Right renal pelvis (tissue), 4 donors: Measurements from ENCODE around the gene PDX1. TPM values are rescaled to one million over a fixed set of nuclear protein-coding genes. Genes with fewer than 3 reads are reported as not detected.
"Not testable (repeated sequence)": the region's sequence is repeated elsewhere in the genome, so short reads cannot be mapped to it uniquely, and the experiment has no call there.

Experiments
- DNase-seq, 4 donors: peaks; one replicate each; pipeline ENCODE4 v3.0.0-alpha.2; 2013; ENCODE audit warnings: low read depth in 4 of 4, low spot score in 3 of 4, missing footprints in 1 of 4
- polyA plus RNA-seq, 4 donors: library from polyadenylated mRNA; unstranded; fragments of 120-200 nt; gene quantifications; one replicate each; pipeline ENCODE4 v1.2.1, GENCODE V29; 2013; ENCODE audit not compliant: insufficient read length in 4 of 4

Gene PDX1
- polyA plus RNA-seq, 4 donors, result not detected

DNA sequence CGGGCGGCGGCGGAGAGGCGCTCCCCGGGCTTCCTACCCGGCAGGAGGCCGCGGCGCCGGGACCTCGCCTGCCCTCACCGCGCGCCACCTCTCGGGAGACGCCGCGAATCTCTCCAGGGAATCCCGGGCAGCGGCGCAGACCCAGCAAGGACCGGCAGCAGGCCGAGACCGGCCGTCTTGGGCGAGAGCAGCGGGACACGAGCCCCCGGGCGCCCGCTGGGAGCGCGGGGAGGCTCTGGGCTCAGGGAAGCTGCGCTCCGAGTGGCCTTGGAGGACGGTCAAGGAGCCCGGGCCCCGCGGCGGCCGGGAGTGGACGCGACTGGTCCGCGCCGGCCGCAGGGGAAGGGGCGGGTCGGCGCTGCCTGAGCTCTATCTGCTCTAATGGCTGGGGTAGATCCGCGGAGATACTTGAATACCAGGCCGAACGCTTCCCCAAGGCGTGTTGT lies 34.6 kb downstream of the PDX1 start:
- DNase-seq, result no peak

DNA sequence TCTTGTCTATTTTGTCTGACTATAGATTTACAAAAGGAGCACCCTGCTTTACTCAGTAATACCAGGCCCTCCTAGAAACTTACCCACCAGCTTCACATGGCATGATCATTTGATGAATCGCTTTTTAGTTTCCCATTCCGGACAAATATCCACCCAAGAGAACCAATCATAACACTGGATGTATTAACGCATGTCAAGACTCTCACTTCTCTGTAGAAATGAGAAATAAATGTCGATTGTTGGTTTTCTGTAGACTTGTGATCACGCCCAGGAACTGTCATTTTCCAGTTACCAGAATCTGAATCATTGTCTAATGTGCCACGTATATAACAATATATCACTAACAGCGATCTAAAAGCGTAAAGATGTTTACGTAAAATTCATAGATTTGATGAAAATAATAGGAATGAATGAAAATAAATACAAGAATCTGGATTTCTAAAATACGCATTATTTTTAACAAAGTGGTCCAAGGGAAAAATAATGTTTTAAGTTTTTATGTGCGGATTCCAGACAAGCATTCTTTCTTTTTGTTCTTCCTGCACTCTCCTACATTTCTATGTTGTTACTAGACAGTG lies 35.3 kb downstream of the PDX1 start:
- DNase-seq, result no peak

DNA sequence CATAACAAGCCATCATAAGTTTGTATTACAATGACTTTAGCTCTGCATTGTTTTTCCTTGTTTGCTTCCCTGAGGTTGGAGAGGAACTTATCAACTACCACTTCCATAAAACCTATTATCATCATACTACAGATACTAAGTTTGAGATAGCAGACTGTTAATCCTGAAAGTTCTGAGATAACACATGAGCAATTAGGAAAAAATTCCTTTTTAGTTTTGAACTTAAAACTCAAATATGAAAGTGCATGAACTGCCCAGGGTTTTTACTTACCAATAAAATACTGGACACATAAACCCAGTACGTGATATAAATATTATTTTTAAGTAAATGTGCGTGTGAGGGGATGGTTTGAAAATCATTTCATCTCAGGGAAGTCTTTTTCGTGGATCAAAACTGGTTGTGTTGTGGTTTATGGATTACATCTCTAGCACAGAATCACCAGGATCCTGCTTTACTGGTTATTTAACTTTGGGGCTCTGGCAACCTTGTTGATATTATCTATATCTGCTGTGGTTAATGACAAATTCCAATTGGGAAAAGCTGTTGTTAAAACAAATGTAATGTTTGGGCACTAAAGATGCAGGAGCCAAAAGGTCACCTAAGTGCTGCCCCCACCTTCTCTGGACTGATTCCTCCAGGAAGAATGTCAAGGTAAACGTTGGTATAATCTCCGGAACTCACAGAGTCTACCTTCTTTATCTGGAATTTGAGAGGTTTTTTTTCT lies 36.9 kb downstream of the PDX1 start:
- DNase-seq, result no peak

DNA sequence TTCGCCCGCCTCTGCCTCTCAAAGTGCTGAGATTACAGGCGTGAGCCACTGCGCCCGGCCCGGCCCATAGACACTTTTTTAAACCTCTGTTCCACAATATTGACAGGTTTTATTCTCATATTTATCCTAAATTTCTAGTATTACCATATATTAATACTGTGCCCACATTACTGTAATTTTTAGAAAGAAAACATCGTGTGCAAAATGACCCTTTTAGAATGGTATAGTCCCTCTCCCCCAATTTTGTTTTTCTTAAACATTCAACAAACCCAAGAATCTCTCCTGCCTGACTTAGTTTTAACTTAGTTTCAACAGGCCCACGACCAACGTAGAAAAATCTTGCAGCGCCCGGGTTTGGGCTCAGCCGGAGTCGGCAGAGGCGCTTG lies 40.2 kb downstream of the PDX1 start:
- no peak for DNase-seq

DNA sequence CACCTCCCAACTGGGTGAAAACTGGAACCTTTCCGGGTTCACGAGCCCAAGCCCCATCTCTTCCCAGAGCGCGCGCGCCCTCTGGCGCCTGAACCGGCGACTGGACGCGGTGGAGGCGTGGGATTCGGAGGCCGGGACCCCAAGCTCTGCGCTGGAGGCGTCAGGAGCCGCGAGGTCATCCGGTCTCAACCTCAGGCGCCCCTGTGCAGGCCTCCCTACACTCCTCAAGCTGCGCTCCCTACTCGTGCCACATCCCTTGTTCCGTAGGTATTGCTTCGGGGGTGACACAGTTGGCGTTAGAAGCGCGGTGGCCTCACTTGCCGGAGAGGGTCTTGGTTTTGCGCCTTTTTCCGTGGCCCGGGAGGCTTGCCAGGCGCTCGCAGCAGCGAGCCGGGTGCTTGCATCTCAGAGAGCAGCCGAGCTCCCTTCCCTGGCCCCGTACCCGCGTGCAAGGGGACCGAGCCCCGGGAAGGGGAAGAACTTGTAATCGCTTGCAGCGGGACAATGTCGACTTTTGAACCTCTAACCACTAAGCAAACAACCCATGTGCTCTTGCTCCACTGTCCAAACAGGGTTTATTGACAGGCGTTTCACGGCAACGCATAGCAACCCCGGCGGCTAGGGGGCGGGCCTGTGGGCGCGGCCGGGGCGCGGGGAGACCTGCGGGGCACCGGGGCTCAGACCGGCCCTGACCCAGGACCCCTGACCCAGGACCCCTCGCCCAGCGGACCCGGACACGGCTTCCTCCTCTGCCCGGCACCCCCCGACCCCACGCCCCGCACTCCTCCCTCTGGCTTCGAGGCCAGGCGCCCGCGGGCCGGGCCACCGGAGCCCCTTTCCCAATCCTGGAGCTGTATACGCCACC lies 40.8 kb downstream of the PDX1 start:
- no peak for DNase-seq

DNA sequence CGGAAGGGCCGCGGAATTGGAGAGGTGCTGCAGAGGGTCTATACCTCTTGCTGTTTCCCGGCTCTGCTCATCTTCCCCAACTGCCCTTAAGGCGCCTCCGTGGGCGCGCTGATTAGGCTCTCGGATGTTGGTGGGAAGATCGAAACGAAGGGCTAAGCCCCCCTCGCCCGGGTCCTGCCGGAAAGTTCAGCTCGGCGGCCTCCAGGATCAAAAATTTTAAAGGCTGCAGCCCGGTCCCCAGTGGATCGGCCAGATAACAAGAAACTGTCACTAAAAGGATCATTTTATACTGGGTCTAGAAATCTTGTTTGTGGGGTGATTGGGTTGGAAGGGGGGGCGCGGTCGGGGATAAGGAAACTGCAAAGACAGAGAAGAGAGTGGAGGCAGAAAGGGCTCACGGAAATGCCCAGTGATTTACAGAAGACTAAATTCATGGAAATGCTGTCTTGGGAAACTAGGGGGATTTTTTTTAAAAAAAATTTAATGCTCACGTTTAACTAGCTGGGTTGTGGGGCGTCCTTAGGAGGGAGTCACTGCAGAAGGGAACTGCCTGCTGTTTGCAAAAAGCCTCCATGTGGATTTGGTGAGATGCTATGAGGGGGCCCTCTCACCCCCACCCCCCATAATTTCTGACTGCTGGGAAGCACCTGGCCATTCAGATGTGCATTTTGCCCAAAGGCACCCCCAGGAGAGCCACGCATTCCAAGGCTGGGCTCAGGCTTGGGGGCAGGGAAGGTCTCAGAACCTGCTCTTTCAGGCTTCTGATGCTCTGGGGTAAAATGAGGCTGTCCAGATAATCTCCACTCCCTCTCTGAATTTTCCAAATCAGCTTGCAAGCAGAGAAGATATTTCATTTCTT lies 41.7 kb downstream of the PDX1 start:
- DNase-seq, result no peak

DNA sequence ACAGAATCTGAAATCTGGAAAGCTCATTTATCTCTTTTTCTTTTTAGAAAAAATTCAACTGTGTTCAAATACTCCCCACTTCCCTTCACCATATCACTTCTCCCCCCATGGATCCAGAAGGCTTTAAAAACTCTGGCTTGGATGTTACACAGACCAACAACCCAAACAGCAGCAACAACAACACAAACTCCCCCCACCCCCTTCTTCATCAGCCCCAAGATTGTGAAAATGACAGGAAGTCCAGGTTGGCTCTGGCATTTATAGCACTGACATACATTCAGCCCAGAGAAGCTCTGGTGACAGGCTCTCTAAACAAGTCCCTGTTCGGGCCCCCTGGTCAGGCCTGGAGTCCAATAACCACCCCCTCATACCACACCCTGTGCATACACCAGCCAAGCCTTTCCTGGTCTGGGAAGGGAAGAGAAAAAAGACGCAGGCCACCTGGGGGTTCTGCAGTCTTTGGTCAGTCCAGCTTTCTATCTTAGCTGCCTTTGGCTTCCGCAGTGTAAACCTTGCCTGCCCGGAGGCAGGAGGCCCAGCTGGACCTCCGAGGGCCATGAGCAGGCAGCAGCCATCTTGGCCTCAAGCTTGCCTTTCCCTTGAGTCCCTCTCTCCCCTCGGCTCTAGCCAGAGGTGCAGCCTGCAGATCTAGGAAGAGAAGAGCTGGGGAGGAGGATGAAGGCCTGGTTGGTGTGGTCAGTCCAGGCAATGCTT lies 42.5 kb downstream of the PDX1 start:
- DNase-seq, result no peak

DNA sequence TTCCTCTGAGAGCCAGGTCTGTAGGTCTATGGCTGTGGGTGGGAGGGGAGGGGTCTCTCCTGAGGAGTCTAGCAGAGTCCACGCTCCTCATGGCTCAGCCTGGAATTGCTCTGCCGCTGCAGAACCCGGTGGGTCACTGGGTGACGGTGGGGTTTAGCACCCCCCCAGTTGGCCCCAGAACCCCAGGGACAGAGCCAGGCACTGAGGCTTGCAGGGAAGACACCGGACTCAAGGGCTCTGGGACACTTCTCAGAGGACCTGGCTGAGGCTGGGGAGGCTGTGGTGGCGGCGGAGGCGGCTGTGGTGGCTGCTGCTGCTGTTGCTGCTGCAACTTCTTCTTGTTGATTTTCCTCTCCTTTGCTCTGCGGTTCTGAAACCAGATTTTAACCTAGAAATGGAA lies 43.2 kb downstream of the PDX1 start:
- DNase-seq, result no peak

DNA sequence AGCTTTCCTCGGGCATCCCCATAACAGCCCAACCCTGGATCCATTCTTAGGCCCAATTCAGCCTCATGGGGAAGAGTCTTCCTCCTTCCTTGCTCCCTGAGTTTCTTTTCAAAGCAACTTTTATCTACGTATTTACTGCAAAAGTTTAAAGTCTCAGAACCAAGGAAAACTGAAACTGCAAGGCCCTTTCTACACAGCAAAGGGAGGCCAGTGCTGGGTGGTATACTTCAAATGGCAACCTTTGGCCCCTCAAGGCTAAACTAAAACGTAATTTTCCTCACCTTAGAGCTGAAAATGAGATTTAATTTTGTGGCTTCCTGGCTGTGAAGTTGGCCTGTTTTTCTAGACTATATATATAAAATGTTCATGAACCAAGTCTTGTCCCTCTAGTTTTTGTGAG lies 43.7 kb downstream of the PDX1 start:
- DNase-seq, result no peak

DNA sequence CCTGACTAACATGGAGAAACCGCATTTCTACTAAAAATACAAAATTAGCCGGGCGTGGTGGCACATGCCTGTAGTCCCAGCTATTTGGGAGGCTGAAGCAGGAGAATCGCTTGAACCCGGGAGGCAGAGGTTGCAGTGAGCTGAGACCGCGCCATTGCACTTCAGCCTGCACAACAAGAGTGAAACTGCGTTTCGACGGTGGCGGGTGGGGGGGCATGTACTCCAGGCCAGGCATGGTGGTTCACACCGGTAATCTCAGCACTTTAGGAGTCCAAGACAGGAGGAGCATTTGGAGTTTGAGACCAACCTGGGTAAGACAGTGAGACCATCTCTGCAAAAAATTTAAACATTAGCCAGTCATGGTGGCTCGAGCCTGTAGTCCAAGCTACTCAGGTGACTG lies 44.4 kb downstream of the PDX1 start:
- not testable (repeated sequence) for DNase-seq

DNA sequence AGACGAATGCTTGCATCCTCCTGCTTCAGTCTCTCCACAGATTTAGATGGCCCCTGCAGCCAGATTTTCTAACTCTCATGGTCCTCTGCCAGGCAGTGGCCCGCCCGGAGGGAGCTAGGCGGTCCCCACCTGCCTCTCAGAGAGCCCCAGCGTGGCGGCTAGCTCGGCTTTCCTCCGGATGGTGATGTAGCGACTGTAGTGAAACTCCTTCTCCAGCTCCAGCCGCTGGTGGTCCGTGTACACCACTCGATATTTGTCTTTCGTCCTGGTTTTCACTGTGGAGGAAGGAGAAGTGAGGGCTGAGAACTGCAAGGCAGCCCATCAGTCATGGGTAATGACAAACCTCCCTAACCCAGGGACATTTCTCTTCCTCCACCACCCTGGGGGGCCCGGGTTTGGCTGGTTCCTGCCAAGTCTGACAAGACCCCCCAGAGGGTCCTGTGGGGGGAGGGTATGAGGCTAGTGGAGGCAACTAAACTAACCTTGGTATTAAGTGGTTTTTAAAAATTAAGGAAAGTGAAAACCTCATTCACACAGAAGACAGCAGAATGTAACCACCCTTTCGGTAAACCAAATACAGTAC lies 45.0 kb downstream of the PDX1 start:
- no peak for DNase-seq

DNA sequence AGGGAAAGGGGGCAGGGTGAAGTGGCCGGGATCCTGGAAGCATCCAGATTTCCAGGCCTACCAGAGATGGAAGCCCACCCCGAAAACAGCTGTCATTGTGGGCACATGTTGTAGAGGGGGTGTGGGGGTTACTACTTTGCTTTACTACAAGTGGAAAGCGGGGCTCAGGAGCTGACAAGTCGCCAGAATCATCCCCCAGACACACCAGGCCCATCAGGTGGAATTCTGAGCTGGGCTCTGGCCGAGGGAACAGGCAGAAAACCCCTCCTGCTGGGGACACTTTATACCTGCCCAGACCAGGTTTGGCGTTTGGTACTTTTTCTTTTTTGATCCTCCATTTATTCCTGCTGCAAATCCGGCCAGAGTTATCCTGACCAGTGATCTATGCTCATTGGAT lies 45.5 kb downstream of the PDX1 start:
- no peak for DNase-seq

DNA sequence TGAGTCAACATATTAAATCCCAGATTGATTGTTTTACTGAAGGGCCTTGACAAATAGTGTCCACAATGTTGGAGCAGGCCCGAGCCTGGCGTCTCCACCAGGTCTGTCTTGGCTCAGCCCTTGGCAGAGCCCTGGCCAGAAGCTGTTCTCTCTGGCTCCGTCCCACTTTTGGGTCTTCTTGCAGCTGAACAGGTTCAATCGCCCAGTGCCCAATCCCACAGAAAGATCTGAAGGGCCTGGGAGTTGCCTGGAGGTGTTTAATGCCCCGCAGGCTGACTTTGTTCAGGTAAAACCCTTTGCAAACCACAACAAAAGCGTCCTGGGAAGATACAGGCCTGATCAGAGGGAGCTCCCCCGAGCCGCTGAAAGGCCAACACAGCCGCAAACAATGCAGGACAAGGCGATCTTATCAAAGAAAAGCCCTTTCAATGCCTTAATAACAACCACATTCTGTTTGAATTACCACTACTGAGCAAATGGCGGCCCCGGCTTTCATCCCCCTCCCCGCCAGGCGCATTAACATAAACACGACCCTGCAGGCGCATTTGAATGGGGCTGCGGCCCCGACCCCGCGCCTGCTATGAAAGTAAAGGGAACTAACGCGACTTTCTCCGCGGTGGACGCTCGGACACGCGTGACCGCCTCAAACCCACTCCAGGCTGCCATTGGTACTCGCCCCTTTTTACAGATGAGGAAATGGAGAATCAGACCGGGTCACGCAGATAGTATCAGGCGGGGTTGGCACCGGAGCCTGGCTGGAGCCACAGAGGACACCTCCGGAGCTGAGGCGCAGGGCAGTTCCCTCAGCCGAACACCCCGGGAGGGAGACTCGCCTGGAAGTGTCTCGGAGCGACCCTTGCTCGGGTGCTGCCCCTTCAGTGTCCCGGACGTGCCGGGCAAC lies 46.2 kb downstream of the PDX1 start:
- no peak for DNase-seq

DNA sequence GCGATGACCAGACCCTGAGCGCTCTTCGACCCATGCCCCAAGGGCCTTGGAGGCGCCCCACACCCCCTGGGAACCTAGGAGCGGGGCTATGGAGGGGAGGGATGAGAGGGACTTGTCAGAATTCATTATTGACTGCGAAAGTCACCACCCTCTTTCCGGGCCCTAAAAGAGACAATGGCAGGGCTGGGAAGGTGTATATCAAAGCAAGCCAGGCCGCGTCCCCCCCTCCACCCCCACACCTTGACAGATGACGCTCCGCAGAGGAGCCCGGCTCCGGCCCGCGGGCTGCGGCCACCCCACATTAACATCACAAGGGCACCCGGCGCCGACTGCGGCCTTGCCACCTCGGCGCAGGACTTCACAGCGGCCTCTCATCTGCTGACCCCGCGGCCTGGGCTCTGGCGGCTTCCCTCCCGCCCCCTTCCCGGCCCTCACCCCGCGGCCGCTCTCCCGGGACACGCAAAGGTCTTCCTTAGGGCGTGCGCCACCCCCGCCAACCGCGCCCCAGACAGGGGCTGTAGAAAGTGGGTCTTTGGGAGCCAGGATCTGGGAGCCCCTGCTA lies 46.9 kb downstream of the PDX1 start:
- DNase-seq, result no peak

DNA sequence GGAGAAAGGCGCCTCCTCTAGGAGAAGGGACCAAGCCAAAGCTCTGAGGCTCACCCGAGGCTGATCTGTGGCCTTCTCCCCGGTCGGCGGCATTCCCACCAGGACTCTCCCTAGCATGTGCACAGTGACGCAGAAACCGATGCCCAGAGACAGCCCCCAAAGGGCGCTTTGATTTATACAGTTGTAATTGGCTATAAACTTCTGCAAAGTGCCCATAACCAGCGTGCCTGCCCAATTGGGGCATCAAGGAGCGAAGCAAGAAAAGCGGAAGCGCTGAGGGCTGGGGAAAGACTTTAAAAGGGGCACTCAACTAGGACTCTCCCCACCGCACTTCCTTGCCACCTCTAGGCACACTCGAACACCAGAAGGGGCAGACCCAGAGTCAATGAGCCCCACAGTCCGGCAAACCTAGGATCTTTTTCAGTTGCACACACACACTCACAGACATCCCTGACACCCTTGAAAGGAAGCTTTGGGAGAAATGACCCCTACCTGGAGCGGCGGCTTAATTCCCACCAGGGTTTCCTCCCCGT lies 47.5 kb downstream of the PDX1 start:
- no peak for DNase-seq

DNA sequence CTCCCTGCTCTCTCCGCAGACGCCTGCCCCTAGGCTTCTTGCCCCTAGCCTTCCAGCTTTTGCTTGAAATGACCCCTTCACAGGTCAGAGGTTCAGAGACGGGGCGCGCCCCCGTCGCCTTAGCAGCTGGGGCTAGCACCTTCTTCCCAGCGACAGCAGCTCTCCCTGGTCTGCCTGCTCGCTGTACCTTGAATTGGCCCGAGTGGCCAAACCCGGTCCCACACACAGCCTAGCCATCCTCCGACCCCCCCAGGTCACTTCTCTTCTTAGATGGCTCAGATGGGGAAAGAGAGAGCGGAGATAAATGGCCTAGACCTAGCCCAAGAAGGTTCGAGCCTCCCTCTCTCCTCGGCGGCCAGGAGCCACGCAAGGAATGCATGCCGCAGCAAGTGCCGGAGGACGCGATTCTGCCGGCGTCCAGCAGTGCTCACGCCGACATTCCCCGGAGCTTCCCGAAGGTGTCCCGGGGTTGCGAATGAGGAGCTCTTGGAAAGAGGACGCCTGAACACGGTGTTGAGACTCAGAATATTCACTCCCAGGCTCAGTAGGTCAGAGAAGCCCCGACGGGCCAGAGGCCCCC lies 48.0 kb downstream of the PDX1 start:
- no peak for DNase-seq

DNA sequence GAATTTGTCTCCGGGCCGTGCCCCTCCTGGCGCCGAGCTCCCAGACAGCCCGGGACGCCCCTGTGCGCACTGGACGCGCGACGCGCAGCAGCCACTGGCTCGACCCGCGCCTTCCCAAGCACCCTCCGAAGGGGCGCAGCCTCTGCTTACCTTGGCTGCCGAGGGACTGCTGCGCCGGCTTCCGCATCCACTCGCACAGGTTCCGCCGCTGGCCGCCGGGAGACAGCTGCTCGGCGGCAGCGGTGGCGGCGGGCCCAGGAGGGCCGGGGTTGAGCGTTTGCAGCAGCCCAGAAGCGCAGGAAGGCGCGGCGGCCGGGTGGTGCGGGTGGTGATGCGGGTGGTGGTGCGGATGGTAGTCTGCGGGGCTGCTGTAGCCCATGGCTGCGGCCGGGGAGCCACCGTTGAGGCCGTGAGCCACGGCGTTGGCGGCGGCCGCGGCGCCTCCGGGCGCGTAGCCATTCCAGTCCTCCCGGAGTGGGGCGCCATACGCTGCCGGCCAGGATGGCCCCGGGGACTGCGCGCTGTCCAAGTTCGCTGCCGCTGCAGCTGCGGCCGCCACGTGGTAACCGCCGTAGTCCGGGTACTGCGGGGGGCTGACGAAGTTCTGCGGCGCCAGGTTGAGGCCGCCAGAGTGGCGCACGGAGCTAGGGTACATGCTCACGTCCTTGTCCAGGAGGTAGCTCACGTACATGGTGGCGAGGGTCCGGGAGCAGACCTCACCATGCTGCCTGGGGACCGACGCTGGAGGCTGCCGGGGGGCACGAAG lies 48.7 kb downstream of the PDX1 start:
- DNase-seq, result no peak
